Measurements from ENCODE around the gene TSSK2.

The TSSK2 gene

DNA sequence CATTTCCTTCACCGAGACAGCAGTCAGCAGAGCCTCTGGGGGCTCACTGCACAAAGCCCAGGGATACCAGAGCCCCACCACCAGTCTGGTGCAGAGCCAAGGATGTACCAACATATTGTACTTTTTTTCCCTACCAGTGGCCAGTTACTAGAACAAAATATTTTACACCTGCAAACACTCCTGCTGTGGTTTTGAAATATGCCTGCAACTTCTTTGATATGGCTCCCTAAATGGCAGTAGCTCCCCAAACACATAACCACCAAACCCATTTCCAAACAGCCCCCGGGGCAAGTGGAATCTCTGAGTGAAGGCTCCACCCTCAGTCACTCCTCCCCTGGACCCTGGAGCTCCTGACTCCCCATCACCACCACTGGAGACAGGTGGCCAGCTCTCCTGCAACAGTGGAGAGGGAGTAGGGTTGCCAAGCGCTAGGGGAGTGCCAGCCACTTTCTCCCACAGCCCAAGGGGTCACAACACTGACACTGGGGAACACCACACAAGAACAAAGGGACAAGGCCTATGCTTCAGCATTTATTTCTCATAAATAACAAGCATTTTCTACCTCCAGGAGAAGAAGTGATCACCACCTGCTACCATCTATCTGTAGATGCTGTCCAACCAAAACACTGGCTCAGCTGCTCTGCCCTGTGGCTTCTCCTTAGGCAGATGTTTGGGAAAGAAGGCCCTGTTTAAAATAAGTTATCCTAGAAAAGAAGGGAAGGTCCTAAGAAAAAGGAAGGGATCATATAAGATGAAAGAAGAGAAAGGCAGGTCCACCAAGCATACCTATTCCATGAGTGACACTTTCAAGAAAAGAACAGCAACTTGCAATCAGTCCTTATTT, 24.0 kb upstream of the TSSK2 start:
- no peak for DNase-seq (ENCODE audit: low read depth in 2 of 2)

DNA sequence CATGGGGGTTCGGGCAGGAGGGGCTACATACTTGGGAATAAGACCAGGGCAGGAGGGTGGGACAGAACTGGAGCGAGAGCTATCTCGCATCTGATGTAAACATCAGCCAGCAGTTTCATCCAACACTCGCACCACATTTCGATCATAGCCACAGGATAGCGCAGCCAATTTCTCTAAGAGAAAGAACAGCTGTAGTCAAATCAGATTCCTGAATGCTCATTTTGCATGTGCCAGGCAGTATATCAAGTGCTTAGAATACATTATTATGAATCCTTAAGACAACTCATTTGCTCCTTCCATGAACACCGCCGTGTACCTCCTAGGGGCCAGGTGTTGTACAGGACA, 23.4 kb upstream of the TSSK2 start:
- no peak for DNase-seq (ENCODE audit: low read depth in 2 of 2)

DNA sequence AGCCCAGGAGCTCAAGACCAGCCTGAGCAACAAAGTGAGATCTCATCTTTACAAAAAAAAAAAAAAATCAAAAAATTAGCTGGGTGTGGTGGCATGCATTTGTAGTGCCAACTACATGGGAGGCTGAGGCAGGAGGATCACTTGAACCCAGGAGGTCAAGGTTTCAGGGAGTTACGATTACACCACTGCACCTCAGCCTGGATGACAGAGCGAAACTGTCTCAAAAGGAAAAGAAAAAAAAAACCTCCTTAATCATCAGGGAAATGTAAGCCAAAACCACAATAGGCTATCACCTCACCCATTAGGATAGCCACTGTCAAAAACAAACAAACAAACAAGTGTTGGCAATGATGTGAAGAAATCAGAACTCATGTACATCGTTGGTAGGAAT, 22.3 kb upstream of the TSSK2 start:
- no peak for DNase-seq (ENCODE audit: low read depth in 2 of 2)

DNA sequence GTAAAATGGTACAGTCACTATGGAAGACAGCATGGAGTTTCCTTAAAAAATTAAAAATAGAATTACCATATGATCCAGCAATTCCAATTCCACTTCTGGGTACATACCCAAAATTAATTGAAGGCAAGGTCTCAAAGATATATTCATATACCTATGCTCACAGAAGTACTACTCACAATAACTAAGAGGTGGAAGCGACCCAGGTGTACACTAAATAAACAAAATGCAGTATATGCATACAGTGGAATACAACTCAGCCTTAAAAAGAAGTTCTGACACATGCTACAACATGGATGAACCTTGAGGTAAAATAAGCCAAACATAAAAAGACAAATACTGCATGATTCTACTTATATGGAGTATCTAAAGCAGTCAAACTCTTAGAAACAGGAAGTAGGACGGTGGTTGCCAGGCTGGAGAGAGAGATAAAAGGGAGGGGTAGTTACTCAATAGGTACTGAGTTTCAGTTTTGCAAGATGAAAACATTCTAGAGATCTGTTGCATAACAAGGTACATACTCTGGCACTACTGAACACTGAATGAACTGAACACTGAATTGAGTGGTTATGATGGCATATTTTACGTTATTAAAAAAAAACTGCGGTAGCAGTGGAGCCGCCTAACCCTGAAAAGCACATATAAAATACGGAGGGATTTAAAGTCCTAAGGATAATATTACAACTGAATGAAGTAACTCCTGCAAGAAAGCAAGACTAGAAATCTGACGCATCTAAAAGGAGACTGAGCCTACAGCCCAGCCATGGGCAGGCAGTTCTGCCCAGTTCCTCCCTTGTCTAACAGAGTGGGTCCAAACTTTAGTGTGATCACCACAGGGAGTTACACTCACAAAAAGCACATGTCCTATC, 21.7 kb upstream of the TSSK2 start:
- DNase-seq (ENCODE audit: low read depth in 2 of 2) = peak; percentile 11 to 29

DNA sequence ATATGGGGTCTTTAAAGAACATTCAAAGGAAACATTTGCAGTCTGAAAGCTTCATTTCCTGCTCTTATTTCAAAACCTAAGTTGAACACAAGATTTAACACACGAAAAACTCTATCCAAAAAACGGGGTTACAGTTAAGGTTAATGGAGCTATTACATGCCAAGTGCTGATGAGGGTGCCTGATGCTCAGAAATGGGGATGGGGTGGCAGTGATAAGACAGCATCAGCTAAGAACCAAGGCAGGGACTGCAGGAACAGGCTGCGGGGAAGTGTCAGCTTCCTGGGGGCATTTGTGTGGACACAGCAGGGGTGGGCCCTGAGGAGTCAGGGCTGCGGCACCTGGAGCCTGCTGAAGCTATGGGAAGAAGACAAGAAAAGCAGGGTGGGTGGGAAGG, 21.0 kb upstream of the TSSK2 start:
- DNase-seq (ENCODE audit: low read depth in 2 of 2) = no peak

DNA sequence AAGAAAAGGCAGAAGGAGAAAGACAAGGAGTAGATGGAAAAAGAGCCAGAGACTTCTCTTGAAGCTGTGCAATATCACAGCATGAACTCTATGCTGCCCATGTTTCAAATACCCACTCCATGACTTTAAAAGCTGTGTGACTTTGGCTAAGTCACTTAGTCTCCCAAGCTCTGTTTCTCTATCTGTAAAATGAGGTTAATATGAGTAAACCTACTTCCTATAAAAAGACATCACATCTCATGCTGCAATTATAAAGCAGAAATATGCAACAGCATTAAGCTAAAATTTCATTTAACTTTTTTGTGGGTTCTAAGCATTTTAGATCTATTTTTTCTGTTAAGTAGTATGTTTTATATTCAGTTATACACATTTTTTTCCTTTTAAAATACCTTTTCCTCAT, 20.5 kb upstream of the TSSK2 start:
- DNase-seq (ENCODE audit: low read depth in 2 of 2) = no peak

DNA sequence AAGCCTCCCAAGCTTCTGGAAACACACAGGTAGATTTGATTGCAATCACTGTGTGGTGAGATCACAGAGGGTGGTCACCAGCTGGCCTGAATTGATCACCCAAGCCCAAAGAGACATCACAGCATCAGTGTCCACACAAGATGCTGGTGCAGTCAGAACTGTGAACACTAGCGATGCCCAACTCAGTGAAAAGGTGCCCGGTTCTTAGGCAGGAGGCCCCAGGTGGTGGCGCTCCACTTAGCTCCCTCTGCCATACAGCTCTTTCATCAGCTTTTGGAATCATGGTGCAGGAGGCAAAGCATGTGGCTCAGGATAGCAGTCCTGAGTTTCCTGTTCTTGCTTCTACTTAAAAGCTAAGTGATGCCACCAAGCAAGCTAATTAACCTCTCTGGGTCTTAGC, 20.0 kb upstream of the TSSK2 start:
- DNase-seq (ENCODE audit: low read depth in 2 of 2) = no peak

DNA sequence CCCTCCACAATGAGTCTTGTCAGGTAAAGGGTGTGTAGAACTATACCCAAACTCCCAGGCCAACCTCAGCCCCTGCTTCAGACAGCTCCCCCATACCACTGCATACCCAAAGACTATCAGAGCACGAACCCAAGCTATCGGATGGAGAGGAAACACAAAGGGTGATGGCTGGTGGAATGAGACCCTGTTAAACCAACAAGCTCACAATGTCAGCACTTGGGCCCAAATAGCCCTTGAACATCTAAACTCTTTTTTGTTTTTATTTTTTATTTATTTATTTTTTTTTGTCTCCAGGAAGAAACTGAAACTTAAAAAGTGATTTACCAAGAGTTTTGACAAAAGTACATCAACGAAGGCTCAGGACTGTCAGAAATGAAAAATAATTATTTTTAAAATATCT, 19.5 kb upstream of the TSSK2 start:
- DNase-seq (ENCODE audit: low read depth in 2 of 2) = no peak

DNA sequence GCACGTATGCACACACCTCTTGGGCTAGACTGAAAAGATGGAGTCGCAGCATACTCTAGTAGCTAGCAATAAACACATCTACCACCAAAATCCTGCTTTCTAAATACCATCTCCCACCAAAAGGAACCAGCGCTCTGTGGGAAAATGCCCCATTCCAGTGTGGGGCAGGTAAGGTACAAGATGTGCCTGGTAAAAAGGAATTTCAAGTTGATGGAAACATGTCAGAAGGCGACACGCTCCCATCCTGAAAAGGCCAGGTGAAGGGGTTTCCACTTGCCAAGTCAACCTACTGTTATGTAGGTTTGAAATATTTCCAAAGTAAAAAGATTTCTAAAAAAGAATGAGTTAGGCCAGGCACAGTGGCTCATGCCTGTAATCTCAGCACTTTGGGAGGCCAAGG, 17.7 kb upstream of the TSSK2 start:
- DNase-seq (ENCODE audit: low read depth in 2 of 2) = no peak

DNA sequence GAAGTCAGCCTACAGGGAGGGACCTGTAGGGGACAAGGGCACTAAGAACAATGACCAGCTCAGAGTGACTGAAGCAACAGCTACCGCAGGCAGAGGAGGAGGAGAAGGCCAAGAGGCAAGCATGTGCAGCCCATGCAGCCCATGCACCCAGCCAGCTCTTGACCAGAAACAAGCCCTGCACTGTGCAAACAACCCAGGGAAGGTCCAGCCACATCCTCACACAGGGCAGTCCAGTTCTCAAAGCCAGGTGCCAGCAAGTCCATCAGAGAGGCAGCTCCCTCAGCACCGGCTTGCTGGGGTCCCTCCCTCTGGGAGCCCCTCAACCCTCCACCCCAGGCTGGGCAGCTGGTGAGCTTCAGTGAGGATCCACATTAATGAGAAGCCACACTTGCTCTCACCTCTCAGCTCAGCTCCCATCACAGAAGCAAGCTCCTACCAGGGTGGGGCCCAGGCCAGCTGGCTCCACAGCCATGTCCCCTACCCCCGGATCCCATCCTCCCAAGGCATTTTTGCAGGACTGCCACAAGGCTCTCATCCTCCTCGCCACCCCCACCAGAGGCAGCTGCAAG, 16.0 kb upstream of the TSSK2 start:
- no peak for DNase-seq (ENCODE audit: low read depth in 2 of 2)

DNA sequence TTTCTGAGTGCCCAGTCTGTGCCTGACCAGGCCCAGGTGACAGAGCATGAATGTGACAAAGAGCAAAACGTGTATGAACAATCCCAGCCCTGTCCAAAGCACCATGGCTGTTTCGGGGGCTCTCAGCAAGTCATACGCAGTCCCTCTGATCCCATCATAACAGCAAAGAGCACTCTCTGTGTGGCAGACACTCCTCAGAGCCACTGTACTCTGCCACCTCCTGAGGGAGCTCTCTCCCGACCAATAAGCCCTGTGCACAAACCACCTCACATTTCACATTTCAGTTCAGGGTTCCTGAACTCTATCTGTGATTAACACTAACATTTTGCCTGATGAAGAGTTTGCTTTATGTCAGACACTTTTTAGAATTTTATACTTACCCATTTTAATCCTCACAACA, 15.5 kb upstream of the TSSK2 start:
- no peak for DNase-seq (ENCODE audit: low read depth in 2 of 2)

DNA sequence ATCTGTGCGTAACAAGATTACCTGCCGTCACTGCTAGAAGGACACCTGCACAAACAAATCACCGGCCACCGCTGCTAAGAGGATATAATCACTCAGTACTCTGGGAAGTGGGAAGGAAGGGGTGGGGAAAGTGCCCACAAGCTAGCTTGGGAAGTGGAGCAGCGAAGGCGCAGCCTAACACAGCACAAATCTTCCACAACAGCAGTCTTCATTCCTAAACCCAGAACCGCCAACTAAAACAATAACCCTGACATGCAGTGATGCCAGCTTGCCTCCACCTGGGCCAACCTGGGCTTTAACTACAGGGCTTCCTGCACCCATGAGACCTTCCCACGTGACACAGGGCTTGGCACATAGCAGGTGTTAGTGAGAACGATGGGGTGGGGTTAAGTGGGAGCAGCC, 14.0 kb upstream of the TSSK2 start:
- DNase-seq (ENCODE audit: low read depth in 2 of 2) = no peak

DNA sequence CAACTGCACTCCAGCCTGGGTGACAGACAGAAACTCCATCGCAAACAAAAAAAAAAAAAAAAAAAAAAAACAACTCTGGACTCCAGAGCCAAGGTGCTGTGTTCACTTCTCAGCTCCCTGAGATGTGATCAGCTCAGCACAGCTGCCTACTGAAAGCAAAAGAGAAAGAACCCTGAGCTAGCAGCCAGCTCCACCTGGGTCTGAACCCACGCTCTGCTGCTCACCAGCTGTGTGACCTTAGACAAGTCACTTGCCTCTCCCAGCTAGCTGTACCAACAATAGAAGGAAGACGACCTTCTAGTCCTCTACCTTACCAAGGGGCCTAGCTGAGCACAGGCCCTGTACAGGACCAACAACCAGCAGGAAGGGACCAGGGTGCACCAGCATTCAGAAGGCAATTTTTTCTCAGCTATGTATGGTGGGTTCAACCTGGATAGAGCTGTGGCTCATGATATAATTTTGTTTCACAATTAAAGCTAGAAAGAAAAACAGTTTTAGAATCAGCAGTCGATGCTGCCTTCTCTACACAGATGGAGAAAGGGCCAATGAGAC, 12.7 kb upstream of the TSSK2 start:
- peak; percentile 12 to 23 for DNase-seq (ENCODE audit: low read depth in 2 of 2)

DNA sequence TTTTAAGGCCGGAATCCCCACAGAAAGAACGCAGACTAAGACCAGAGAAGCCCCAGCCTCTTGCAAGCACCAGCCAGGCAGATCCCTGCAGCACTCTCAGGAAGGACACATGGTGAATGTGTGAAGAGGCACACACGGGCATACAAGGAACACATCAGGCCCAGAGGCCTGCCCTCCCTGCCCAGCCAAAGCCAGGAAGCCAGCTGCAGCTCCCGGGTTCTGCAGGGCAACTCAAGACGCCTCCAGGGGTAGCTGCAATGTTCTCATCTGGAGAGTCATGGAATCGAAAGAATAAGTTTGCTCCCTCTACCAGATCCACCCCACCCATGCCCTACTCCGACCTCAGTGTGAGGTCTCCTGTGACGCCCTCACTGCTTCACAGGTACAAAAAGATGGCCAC, 11.2 kb upstream of the TSSK2 start:
- DNase-seq (ENCODE audit: low read depth in 2 of 2) = no peak

DNA sequence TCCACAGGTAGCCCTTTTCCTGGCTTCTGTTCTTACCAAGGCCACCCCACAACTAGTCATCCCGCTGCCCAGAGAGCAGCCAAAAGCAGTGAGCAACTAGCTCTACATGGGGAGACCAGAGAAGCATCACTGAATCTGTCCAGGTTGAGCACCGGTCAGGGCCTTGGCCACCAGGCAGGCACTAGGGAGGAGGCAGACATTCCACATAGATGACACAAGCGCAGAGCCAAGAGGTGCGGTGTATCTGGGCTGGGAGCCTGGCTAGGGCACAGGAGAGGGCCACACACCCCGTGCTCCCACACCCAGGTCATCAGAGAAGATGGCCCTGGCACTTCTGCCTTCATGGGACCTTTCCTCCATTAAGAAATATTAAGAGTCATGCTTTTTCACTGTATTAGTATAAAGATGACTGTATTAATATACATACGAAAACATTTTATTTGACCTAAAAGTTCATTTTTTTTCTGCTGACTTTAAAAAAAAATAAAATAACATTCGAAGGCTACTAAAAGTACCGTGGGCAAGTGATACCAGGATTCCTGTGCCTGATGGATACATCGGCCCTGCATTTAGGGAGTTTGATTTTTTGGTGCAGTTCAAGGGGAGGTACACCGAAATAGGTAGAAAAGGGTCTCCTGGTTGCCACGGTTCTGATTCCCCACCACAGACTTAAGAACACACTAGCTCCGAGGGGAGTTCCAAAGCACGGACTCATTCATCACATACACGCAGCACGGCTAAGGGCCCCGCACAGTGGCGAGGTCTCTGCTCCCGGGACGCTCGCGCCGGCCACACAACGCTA, 10.1 kb upstream of the TSSK2 start:
- peak in 1 of 2 donors; percentile 16 for DNase-seq (ENCODE audit: low read depth in 2 of 2)

DNA sequence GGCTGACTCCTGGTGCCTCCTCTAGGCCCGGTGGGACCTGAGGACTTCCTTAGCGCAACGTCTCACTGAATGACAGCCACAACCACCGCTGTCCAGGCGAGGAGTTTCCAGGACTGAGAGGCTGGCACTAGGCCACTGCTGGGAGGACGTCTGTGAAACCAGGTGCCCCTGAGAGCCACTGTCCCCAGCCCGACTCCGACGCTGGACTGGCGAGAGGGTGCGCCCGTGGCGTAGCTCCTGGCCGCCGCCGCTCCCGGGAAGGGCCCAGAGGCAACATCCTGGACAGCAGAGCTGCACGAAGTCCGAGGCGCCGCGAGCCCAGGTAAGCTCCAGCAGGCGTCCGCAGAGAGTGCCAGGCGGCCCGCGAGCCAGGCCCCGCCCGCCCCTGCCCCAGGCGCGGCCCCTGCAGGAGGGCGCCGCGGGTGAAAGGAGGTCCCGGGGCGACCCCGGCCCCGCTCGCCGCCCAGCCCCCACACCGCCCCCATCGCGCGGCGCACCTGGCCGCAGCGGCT, 9.4 kb upstream of the TSSK2 start:
- DNase-seq (ENCODE audit: low read depth in 2 of 2) = peak in 1 of 2 donors; percentile 27

DNA sequence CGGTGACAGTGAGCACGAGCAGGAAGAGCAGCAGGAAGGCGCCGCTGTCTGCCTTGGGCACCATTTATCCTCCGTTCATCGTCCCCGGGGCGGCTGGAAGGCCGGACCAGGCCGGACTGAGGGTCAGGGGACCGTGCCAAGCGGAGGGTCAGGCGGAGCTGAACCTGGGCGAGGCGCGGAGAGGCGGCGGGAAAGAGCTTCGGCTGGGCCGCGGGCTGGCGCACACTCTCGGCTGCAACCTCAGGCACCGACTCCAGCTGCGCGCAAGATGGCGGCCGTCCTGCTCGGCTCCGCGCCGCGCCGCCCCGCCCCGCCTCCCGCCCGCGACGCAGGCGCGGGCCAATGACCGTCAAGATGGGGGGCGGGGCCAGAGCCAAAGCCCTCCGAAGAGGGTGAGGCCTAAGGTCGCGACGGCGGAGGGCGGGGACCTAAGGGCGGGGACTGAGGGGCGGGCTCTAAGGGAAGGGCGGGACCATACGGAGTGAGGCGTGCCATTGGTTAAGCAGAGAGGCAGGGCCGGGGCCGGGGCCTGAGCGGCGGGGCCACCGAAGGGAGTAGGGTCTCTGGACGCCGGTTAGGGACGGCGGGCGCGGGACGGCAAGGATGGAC, 8.9 kb upstream of the TSSK2 start, which contains the start of gene DGCR2:
TSS of gene DGCR2 (minus strand) at position 270 of the 609 bp plus-strand sequence. CDS start at position 64, 206 bp downstream.
- DNase-seq (ENCODE audit: low read depth in 2 of 2) = peak; percentile 96 to 97

DNA sequence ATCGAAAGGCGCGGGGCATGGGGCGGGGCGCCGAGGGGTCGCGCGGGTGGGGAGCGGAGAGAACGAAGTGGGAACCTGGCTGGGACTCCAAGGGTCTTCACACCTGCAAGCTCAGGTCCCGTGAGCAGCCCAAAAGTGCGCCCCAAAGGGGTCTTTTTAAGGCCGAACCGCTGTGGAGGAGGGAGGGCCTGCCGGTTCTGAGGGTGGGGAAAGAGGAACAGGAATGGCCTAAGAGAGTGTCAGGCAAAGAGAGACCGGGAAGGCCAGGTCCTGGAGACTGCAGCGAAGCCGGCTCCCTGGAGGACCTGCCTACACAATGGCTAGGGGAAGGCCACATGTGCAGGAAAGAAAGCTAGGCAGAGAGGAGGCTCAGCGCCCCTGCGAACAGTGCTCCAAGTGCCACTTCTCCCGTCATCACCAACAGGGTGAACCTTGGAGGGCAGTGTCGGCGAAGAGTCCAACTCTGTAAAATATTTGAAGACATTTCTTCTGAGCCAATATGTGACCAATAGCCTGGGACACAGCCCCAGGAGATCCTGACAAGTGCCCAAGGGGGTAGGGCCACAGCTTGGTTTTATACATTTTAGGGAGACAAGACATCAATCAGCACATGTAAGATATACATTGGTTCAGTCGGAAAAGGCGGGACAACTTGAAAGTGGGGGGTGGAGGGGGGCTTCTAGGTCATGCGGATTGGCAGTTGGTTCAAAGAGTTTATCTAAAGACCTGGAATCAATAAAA, 8.2 kb upstream of the TSSK2 start:
- no peak for DNase-seq (ENCODE audit: low read depth in 2 of 2)

DNA sequence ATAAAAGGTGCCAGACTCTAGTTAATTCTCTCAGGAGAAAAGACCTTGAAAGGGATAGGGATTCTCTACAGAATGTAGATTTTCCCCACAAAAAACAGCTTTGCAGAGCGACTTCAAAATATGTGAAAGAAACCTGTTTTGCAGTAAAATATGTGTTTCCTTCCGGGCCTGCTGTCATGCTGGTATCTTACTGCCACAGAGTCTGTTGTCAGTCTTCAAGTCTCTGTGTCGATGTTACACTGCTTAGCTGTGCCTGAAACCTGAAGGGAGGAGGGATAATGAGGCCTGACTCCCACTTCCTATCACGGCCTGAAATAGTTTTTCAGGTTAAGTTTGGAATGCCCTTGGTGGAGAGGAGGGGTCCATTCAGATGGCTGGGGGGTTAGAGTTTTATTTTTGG, 7.2 kb upstream of the TSSK2 start:
- DNase-seq (ENCODE audit: low read depth in 2 of 2) = no peak

DNA sequence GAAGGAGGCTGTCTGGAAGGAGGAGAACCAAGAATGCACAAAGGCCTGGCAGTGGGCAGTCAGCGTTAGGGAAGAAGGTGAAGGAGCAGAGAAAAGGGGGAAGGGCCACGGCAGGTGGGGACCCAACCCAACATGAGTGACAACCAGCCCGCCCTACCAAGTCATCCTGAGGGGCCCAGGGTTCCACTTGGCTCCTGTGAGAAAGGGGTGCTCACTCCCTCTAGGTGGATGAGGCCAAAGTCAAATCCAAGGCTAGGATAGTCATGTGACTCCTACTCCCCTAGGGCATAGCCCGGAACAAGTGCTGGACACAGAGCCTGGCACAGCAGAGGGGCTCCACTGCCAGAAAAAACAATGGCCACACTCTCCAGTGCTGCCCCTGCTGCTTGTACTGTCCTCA, 6.7 kb upstream of the TSSK2 start:
- no peak for DNase-seq (ENCODE audit: low read depth in 2 of 2)

Measured in stimulated activated CD4-positive, alpha-beta T cell treated with anti-CD3 and anti-CD28 coated beads, Interleukin-1b, Interleukin-23, amount 100 ng/mL, for 4 hours (primary cell).